Measurements from ENCODE around the gene DHRS1.

The DHRS1 gene

DNA sequence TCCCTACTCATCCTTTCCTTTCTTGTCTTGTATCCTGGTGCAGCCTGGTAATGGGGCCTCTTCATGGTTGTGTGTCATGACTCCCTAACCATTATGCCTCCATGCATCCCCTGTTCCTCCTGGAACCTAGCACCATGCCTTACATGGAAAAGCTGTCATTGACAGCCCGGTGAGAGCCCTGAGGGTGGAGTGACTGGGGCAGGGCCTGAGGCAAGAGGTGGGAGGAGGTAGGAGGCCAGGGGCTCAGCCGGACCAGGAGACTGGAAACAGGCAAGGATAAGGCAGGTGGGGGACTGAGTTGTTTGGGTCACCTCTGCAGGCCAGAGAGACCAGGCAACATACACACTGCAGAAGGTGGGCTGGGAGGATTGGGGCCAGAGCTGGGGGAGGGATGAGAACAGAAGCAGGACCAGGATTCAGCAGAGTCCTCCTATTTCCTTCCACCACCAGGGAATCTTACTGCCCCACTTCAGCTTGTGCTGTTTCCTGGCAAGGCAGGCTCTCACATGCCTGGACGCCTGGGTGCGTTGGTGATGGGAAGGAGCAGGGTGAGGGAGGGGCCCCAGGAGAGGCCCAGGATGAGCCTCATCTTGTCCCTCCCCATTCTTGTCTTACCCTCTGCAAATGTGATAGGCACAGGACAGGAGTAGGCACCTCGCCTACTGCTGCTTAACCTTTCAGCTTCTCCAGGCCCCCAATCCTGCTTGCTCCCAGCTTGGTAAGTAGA is 10.1 kb upstream of the DHRS1 start, which contains the start of gene LTB4R2:
LTB4R2 (plus strand) TSS at position 603 of the 727 bp plus-strand sequence. CDS start 525 bp downstream, outside the sequence.
- DNase-seq (ENCODE audit: low read depth): no peak

DNA sequence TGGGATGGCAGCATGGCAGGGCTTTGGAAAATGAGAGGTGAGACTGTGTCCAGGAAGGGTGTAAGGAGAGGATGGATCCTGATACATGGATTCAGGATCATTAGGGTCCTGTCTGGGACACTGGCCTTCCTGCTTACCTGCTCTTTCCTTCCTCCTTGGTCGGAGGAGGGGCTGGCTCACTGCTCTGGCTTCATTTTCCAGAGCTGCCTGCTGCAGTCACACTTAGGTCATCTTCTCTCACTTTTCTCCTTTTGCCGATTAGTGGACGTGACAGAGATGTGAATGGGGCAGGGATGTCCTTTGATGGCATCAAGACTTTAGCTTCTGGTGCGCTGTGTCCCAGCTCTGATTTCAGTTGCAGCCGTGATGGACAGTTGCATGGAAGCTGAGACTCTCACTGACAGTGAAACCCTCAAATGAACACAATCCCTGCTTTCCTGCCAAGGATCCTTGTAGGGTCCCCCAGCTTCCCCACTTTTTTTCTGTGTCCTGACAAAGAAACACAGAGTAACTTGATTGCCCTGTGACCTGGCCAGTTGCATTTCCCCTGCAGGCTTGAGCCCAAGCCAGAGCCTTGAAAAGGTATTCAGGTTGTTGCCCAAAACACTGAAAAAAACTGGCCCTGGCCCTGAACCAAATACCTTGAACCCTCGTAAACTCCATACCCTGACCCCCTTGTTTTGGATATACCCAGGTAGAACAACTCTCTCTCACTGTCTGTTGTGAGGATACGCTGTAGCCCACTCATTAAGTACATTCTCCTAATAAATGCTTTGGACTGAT is 9.0 kb upstream of the DHRS1 start:
- no peak for DNase-seq (ENCODE audit: low read depth)

DNA sequence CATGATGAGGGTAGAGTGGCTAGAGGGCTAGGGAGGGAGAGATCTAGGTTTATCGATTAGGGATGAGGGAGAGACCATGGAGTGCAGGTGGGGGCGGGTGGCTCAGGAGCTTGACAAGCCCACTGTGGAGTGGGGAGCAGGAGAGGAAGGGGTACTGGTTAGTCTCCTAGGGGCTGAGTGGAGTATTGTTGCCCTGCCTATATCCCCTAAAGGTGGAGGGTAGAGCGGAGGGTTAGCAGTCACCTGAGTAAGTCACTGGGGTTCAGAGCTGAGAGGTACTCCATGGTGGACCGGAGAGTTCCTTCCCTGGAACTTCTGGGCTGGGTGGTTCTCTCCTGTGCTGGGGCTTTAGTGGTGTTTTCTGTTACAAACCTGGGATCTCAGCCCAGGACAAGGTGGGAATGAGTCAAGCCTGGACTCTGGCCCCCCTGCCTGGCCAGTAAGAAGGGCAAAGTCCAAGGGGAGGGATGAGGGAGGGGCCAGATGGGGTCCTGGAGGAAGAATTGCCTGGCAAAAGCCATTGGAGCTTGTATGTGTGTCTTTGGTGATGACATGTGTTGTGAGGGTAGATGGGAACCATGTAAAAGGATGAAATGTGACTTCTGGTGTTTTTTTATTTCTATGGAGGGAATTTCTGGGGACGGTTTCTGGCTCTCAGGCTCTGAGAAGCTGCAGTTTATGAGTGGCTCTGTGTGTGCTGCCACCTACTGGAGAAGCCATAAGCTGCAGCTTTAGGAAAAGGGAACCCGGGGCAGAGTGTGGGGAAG is 8.2 kb upstream of the DHRS1 start, which contains the start of gene CIDEB:
CIDEB (minus strand) TSS at position 403 of the 767 bp plus-strand sequence; CDS start at position 284, 119 bp downstream.
- DNase-seq (ENCODE audit: low read depth): no peak

DNA sequence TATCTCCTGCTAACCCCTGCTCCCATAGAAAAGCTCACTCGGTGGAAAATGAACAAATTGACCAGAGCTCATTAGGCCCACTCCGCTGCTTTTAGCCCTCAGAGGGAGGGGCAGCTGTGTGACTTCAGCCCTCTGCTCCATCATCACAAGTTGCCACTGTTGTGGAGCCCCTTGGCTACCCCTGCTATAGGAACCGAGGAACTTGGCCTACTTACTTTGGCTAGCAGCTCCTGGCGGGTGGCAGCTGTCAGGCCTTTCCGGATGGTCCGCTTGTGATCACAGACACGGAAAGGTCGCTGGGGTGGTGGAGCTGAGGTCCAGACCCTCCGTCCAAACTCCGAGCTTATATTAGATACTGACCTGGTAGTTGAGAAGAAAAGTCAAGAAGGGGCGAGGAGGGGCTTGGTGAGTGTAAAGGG is 7.6 kb upstream of the DHRS1 start:
- no peak for DNase-seq (ENCODE audit: low read depth)

DNA sequence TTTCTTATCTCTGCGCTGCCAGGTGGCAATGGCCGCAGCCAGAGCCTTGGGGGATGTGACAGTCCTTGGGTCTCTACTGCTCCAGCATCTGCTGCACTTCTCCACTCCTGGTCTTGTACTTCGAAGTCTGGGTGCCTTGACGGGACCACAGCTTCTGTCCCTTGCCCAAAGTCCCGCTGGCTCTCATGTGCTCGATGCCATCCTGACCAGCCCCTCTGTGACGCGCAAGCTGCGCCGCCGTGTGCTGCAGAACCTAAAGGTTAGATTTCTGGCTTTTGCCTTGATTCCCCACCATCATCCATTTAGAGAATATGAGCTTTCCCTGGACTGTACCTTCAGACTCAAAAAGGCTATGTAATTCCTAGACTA is 4.4 kb upstream of the DHRS1 start:
- DNase-seq (ENCODE audit: low read depth): no peak

DNA sequence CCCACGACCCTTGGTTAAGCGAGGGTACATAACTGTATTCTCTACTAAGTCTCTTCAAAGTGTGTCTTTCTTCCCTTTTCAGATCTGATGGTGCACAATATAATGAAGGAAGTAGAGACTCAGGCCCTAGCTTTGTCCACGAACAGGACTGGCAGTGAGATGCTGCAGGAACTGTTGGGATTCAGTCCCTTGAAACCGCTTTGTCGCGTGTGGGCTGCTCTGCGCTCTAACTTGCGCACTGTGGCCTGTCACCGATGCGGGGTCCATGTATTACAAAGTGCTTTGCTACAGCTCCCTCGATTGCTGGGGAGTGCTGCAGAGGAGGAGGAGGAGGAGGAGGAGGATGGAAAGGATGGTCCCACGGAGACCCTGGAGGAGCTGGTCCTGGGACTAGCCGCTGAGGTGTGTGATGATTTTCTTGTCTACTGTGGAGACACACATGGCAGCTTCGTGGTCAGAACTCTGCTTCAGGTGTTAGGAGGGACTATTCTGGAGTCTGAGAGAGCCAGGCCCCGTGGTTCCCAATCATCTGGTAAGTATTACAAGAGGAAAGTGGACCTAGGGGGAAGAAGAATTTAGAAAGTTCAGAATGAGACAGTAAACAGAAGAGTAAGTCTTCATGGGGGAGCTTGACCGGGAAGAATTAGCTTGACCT is 873 bp upstream of the DHRS1 start:
- no peak for DNase-seq (ENCODE audit: low read depth)

DNA sequence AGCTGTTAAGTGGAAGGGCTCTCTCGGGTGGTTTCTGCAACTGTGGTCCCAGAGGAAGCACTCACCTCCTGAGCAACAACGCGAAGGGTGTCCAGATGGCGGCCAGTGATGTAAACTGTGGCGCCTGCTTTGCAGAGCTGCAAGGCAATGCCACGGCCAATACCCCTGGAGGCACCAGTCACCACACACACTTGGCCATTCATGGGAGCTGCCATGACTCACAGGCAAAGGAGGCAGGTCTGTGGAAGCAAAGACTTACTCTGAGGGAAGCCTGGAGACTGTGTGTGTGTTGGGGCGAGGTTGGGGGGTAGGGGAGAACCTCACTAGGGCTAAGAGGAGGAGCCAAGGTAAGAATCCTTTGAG is 707 bp downstream of the DHRS1 start:
- DNase-seq (ENCODE audit: low read depth): no peak

DNA sequence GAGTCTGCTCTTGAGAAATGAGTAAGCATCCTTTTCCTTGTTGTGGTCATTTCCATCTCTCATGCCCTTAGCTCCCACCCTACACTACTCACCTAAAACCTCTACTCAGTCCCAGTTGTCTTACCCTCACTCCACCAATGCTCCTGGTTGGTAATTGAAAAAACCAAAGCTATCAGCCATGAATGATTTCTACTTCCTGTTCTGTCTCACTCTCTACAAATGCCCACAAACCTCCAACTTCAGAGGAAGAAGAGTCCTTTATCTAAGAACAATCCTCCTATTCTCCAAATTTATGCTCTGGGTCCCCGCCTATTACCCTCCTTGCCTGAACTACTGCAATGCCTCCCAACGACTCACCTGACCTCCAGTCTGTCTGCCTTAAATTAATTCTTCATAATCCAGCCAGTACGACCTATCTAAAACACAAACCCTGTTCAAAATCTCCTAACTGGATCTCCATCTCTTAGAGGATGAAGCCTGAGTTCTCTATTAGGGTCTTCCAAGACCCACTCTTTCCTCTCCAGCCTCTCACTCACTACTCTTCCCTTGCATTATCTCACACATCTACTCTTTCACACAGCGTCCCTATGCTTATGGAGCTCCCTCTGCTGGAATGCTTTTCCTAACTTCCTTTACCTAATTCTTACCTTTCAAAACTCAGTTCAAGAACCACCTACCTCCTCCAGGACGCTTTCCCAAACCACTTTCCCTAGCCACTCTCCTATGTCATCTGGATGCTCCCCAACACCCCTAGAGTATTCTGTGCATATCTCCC is 2.2 kb downstream of the DHRS1 start:
- no peak for DNase-seq (ENCODE audit: low read depth)

DNA sequence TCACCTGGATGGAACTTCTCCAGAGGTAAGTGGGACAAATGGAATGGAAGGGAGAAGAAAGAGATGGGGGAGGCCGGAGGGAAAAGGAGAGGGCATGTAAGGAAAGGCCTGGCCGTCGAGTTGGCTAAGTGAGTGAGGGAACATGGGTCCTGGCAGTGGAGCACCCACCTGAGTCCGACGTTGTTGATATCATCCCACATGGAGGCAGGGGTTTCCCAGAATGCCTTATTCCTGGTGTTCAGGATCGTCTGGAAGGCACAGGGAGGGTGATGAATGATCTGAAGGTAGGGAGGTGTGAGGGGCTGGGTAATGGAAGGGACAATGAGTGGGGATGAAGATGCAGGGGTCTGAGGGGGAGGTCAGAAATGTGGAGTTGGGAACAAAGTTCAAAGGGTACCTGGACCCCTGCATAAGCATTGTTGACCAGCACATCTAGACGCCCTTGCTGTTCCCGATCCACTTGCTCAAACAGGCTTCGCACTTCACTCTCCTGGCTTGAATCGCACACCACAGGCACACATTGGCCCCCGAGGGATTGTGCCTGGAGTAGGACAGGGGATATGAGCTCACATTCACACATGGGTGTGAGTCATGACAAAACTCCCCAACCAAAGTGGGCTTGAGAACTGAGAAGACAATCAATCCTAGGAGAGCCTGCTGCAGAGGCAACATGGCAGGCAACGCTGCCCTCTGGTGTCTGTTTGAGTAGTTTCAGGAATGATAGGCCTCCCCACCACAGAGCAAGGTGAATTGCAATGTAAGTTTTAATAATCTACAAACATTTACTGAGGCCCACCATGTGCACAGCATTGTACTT is 3.0 kb downstream of the DHRS1 start:
- peak; percentile 75 for DNase-seq (ENCODE audit: low read depth)

DNA sequence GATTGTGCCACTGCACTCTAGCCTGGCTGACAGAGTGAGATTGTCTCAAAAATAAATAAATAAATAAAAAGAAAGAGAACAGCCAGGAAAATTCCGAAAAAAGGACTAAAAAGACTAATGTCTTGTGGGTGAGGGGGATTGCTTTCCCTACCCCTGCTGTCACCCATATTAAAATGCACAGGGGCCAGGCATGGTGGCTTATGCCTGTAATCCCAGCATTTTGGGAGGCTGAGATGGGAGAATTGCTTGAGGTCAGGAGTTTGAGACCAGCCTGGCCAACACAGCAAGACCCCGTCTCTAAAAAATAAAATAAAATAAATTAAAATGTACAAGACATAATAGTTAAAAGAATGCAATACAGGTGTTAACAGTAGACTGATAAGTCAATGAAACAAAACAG is 6.1 kb downstream of the DHRS1 start:
- no peak for DNase-seq (ENCODE audit: low read depth)

DNA sequence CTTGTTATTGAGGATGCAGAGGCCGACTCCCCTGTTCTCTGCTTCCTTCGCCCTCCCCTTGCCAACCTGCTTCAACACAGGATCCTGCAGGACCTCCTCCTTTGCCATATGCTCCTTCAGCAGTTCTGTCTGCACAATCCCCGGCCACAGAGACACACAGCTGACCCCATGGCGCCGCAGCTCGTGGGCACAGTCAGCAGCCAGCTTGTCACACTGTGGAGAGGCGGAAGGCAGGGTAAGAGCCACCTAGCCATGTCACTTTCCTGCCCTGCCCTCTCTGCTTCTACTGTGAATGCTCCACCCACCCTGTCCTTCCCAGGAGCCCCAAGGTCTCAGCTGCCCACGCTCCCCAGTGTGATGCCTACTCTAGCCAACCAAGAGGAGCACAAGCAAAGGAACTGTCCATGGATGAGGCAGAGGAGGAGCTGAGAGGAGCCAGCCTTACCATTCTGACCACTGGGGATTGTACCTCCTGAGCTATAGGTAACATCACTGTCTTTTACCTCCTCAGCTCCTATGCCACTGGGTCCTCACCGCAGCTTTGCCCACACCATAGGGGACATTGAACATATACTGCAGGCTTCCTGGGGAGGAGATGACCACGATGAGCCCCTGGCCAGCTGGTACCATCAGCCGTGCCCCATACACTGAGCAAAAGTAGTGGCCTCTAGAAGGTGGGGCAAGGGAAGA is 7.3 kb downstream of the DHRS1 start:
- no peak for DNase-seq (ENCODE audit: low read depth)

DNA sequence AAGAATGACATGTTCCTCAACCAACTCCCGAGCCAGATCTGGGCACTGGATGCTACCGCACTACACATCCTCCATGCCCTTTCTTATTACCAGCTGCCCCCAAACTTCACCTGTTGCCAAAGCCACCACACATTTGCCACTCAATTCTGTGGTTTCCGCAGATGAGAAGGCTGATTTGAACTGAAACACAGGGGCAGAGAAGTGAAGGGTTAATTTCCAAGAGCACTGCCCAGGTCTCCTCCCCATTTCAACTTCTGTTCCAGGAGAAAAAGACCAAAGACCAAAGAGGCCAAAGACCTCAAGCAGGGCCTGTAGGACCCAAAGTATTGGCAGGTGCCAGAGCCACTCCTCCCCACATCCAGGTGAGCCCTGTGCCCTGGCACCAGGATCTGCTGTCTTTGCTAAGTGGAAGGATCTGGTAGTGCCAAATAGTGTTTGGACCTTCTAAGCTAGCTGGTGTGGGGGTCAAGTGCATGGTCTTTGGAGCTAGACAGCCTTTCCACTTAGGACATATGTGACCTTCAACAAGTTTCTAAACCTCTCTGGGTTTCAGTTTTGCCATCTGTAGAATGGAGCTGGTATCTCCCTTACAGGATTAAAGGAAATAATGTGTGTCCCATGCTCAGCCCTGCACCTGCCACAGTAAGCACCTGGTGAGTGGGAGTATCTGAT is 8.0 kb downstream of the DHRS1 start:
- no peak for DNase-seq (ENCODE audit: low read depth)

DNA sequence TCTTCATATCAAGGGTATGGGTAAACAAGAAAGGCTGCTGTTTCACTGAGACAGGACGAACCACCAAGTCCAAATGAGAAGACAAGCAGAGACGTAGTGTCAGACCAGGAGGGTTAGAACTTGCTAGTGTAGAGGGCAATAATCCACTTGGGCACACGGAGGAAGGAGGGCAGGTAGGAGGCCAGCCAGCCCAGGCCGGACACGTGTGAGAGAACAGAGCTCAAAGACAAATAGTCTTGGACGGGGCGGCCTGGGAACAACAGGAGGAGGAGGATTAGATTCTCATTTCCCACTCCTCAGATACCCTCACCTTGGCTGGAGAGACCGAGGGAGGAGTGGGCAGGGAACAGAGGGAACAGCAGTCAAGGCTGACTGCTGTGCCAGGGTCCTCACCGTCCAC is 8.8 kb downstream of the DHRS1 start:
- DNase-seq (ENCODE audit: low read depth): no peak

DNA sequence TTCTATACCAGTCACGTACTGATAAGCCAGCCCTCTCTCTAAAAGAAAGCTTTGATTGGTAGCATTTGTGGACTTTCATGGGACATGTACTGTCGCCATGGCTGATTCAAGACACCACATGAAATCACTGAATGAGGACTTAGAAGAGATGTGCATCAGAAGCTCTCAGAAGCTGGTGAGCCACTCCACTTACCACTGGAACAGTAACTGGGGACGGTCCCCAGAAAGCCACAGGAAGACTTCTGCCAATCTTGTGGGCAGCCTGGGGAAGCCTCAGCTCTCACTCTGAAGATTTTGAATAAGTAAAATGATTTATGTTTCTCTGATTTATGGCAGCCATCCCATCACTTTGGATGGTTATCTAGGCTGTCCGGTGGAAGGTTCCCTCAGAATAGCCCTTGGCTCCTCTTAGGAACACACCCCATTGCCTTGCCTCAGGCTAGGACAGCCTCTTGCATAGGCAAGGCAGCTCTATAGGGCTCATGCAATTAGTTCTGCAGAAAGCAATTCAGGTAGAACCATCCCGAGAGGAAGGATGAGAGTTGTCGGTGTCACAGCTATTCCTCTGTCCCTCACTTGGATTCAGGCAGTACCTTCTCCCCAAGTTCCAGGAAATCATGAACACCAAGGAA is 9.8 kb downstream of the DHRS1 start:
- DNase-seq (ENCODE audit: low read depth): no peak

DNA sequence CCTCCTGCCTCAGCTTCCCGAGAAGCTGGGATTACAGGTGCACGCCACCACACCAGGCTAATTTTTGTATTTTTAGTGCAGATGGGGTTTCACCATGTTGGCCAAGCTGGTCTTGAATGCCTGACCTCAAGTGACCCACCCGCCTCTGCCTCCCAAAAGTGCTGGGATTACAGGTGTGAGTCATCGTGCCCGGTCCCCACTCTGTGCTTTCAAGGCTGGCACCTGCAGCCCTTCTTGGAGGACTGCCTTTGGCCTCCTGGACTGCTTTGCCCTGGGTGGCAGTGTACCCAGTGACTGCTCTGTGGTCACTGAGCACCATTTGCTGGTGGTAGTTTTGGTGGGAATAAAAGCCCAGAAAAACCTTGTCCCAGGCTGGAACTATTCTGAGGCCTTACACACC is 12.6 kb downstream of the DHRS1 start:
- DNase-seq (ENCODE audit: low read depth): no peak

DNA sequence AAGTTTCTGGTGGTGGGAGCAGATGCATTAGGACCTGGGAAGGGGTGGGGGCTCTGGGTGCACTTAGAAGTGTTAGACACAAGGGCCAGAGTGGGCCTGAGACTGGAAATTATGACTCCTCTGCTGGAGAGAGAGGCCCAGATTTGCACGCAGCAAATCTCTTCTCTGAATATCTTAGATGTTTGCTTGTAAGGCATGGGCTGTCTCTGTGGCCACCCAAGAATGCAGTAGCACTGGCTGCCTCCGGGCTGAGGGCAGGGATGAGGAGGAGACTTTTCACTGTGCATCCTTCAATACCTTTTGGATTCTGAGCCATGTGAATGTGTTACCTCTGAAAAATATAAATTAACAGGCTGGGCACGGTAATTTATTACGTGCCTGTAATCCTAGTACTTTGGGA is 14.2 kb downstream of the DHRS1 start:
- no peak for DNase-seq (ENCODE audit: low read depth)

DNA sequence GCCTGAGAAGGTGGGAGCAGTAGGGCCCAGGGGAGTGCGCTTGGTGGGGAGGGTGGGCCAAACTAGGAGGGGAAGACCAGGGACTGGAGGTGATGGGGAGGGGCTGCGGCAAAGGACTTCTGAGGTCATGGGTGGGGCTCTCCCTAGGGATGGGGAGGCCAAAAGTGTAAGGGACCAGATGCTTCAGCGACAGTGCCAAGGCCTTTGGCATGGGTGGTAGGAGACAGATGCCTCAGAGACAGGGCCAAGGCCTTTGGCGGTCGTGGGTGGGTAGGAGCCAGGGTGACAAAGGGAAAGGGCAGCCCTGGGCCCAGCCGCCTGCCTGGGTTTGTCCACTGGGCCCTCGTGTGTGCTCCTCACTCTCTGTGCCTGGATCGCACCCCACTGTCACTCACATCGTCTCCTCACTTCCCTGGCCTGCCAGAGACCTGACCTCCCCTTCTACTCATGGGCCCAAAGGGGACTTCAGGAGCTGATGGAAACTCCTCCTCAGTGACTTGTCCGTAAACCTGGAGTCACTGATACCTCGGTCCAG is 15.0 kb downstream of the DHRS1 start:
- DNase-seq (ENCODE audit: low read depth): no peak

DNA sequence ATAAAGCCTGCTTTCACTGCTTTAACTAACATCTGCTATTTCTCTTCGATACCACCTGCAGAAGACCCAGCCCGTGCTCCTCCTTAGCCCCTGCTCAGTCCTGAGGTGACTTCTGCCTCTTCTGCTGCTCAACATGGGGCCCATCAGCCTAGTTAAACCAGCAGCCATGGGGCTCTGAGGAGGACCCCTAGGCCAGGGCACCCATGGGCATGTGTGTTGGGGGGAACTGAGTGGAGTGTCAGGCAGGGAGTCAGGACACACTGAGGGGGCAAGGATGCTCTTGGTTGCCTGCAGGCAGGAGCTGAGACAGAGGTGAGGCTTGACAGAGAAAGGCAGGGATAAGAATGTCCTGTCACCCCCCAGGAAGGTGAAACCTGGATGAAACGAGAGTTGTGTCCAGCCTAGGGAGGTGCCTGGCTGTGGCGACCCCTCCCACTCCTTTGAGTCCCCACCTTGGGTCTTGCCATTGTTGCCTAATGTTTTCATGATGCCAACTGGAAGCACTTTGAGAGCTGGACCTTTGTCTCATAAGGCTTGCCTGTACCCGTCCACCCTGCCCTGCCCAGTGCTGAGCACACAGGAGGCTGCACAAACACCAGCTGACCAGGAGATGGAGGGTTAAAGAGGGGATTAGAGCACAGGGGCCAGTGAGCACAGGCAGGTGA is 15.7 kb downstream of the DHRS1 start:
- no peak for DNase-seq (ENCODE audit: low read depth)
